Activated CD4-positive, CD25-positive, alpha-beta regulatory T cell treated with anti-CD3 and anti-CD28 coated beads, Interleukin-2, amount 50 U/mL, for 24 hours (primary cell): ENCODE measurements around the gene PLEKHA5.
"Not testable (repeated sequence)": the region's sequence is repeated elsewhere in the genome, so short reads cannot be mapped to it uniquely, and the experiment has no call there.

Experiments used
- ATAC-seq, 2 donors: fragments of 150-1000 bp; cut with Tn5 transposase; one replicate each; pipeline ENCODE4 v1.10.0; 2021; ENCODE audit warnings: mild to moderate bottlenecking in 1 of 2, moderate library complexity in 1 of 2

Gene PLEKHA5

DNA sequence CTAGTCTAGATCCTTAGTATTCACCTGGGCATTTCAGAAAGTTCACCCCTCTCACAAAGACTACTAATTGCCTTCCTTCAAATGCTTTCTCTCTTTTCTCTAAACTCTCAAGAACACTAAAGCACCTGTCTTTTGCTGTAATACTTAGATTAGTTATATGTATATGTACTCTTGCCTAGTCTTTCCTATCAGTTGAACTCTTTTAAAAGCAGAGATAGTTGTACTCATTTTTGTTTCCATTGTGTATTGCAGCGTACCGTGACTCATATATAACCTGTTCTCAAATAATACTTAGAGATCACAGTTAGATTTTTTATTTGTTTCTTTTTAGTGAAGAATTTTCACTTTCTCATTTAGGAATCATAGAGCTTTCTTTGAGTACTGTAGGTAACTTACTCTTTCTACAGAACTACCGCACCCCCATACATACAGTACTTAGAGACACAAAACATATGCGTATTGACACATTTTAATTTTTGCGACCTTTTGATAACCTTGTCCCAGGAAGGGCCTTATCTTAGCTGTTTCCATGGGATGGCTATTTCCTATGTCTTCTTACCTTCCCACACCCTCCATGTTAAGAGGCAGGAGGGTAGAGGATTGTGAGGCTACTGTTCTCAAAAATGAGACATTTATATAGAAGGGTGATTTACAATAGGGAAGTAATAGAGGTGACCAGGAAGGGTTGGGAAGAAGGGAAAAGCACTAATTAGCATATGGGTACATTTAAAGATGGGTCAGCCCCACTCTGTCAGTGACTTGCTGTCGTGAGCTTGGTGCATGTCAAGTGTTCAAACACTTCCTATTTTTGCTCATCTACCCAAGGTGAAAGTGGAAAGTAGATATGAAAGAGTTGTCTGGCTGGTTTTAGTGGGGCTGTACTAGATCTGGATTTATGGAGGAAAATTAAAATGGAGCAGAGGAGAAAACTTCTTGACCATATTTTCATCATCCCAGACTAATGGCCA is 74.3 kb downstream of the PLEKHA5 start:
- ATAC-seq = no peak

- ATAC-seq = no peak
Measured at GRCh38 chr12:19205120-19205519, 75.6 kb downstream of the PLEKHA5 start.

- no peak for ATAC-seq
Measured at GRCh38 chr12:19206493-19207077, 77.1 kb downstream of the PLEKHA5 start.

GRCh38 chr12:19208456-19208855 is 78.9 kb downstream of the PLEKHA5 start:
- no peak for ATAC-seq

DNA sequence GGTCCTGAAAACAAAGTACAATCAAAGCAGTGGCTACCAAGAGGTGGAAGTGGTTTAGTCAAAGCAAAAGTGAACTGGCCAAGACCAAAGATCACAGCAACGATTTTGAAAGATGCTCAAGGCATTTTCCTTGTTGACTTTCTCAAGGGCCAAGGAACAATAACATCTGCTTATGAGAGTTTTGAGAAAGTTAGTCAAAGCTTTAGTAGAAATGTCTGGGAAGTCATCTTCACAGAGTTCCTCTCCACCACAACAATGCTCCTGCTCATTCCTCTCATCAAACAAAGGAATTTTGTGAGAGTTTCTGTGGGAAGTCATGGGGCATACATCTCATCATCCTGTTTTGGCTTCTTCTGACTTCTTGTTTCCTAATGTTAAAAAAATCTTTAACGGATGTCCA is 80.1 kb downstream of the PLEKHA5 start:
- ATAC-seq = no peak

- ATAC-seq = no peak
Measured at GRCh38 chr12:19211802-19212201, 82.3 kb downstream of the PLEKHA5 start.

DNA sequence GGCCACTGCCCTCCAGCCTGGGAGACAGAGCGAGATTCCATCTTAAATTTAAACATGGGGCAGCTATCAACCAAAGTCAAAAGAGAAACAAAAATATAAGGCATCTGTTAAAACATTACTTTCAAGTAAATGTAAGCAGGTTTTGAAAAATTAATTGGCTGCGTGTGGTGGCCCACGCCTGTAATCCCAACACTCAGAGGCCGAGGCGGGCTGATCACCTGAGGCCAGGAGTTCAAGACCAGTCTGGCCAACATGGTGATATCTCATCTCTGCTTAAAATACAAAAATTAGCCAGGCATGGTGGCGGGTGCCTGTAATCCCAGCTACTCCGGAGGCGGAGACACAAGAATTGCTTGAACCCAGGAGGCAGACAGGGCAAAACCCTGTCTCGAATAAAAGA is 82.7 kb downstream of the PLEKHA5 start:
- ATAC-seq = no peak

GRCh38 chr12:19214020-19214419 is 84.5 kb downstream of the PLEKHA5 start:
- no peak for ATAC-seq

DNA sequence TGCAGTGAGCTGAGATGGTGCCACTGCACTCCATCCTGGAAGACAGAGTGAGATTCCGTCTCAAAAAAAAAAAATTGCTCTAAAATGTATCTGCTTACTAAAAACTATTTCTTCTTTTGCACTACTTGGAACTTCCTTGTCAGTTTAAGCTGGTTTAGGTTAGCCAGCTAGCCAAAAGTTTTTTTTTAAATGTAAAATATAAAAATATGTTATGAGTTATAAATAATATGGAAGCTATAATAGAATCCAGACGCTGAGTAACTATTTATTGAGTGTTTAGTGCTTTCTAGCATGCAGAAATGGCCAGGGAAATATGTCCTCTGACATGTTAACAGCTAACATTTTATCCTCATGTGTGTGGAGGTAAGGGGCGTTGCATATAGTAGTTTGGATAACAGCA is 85.6 kb downstream of the PLEKHA5 start:
- ATAC-seq = no peak

DNA sequence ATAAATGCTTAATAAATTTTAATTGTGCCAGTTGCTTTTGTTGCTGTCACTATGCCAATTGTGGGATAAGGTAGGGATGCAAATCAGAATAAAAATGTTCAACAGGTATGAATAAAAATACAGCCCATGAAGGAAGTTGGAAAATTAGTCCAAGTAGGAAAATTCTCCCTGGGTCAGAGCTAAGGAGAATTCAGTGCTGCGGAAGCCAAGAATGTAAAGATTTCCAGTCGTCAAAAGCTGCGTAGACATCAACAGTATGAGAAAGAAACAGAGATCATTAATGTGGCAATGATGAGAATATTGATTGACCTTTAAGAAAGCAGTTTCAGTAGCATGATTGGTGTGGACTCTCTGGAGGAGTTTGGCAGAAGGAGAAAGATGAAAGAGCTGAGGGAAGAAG is 87.9 kb downstream of the PLEKHA5 start:
- ATAC-seq = no peak

- no peak for ATAC-seq
Measured at GRCh38 chr12:19220205-19220604, 90.7 kb downstream of the PLEKHA5 start.

- no peak for ATAC-seq
Measured at GRCh38 chr12:19220852-19221466, 91.4 kb downstream of the PLEKHA5 start.

GRCh38 chr12:19222558-19222957 is 93.0 kb downstream of the PLEKHA5 start:
- no peak for ATAC-seq

DNA sequence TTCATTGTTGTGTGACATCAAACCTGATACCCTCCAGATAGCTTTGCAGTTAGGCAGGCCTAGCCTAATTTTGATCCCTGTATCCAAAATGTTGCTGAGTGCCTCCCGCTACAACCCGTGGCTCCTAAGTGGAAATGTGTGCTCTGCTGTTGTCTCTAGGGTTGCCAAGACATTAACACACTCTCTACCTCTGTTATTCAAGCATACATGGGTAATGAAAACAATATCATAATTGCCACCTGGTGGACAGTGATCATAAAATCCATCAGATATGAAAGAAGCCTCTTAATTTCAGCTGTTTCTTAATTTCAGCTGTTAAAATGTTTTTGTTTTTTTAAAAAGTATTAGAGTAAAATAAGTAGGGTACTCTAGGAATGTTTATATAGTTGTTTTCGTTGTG is 93.5 kb downstream of the PLEKHA5 start:
- no peak for ATAC-seq

- ATAC-seq = no peak
Measured at GRCh38 chr12:19223695-19224094, 94.2 kb downstream of the PLEKHA5 start.

DNA sequence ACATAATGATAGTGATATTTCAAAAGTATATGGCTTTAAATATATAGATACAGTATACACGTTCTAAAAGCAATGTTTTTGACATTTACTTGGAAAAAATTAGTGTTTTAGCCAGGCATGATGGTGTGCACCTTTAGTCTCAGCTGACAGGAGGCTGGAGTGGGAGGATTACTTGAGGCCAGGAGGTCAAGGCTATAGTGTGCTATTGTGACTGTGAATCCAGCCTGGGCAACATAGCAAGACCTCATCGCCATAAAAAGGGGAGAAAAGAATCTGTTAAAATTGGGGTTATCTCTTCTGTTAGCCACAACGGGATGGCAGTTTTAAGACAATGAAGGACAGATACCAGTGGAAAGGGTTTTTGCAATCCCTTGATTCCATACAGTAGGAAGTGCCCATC is 95.2 kb downstream of the PLEKHA5 start:
- no peak for ATAC-seq

DNA sequence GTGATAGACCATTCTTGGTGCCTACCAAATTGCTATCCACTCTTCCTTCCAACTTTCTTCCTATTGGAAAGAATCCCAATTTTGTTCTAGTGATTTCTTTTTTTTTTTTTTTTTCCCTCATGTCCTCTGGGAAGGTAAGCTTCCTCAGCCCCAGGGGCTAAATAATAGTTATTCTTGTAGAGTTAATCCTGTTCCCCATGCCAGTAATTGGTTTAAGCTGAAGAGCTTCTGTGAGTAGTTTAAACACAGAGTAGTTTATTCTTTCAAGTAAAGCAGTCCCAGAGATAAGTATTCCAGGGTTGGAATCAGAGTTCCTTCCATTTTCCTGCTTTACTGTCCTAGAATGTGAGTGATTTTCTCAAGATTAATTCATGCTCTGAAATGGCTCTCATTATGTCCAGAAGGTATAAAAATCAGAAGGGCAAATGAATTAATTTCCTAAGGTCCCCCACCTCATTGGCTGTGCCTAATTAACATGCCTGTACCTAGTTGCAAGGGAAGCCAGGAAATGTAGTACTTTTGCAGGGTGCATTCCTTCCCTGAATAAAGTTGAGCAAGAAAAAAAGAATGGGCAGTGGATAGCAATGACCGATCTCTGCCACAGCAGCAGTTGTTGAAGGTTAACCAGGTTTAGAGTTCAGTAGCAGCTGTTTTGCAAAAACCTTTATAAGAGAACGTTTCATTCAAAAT is 97.8 kb downstream of the PLEKHA5 start:
- ATAC-seq = no peak

DNA sequence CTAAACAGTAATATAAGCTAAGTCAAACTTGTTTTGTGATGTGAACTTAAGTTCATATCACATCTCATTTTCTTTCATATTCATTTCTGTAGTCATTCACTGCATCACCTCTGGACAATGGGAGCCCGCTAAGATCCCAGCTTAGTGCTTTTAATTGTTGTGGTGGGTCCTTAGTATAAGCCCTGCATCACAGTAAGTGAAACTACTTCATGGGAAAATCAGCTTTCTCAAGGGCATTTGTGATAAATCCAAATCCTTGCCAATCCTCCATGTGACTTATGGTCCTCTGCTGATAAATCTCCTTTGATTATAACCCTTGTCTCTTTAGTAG is 98.3 kb downstream of the PLEKHA5 start:
- ATAC-seq = no peak

DNA sequence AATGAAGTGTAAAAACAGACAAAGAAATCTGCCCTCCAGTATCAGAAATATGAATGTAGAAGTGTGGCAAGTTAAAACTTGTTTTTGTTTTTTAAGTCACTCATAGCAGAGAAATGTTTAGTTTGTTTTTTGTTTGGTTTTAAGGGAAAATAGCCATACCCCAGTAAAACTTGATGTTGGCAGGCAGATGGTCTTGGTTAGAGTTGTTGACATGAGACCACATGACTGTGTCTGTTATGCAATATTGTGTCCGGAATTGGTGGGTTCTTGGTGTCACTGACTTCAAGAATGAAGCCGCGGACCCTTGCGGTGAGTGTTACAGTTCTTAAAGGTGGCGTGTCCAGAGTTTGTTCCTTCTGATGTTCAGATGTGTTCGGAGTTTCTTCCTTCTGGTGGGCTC is 99.5 kb downstream of the PLEKHA5 start:
- not testable (repeated sequence) for ATAC-seq

- no peak for ATAC-seq
Measured at GRCh38 chr12:19230299-19230866, 100.8 kb downstream of the PLEKHA5 start.

- no peak for ATAC-seq
Measured at GRCh38 chr12:19230896-19231295, 101.4 kb downstream of the PLEKHA5 start.

DNA sequence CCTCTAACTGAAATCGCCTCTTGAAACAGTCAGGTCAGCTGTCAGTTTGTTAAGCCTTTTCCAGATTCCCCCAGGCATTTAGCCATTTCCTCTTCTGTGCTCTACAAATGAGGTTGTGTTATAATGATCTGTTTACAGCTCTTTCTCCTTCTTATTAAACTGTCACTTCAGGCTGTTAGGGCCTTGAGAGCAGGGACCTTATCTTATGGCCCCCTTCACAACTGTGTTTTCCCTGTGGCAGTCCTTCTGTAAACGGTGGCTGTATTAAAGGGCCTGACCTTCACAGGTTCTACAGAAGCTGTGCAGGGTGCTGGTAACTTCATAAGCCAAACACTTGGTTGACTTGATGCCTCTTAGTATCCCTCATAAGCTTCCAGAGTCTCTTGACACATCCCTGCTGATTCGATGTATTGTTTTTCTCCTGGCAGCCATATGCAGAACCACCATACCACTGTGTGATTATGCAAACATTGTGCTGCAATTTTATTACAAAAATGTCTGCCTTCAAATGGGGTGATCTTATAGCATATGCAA is 104.7 kb downstream of the PLEKHA5 start:
- ATAC-seq = no peak
